ENCODE data around the gene POLR1E. TPM values are rescaled to one million over a fixed set of nuclear protein-coding genes. Genes with fewer than 3 reads are reported as not detected.
A peak's percentile ranks its signal among the peaks of the same experiment; 100 is the strongest.

The POLR1E gene
- total RNA-seq, 4 donors from 2014 or later = 4.0 to 21.5 (median 8.1) TPM

DNA sequence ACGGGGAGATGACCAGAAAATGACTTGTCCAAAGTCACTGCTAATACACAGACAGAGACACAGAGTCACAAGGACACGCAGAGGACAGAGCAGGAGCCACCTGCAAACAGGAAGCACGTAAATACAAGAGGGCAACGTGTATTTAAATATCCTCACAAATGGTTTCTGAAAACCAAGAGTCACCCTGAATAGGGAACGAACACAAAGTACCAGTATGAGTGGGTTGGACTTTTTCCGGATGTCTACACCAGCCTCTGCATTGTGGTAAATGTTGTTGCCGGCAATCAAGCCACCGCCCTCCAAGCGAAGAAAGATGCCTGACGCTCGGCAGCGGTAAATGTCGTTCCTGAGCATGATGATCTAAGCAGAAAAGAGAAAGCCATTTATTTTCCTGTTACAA, 46.0 kb downstream of the POLR1E start:
- peak overlapping the region in 1 of 4 donors; percentile 14 for H3K4me3 ChIP-seq
- no peaks in the 10 kb centered on the region for H3K9me3 ChIP-seq
- H3K4me1 ChIP-seq = peaks cover 0 to 5% (median 2%) of the 10 kb centered on the region in 4 donors
- H3K27me3 ChIP-seq = no peaks in the 10 kb centered on the region
- peaks cover 0 to 11% (median 0%) of the 10 kb centered on the region in 3 donors for H3K36me3 ChIP-seq
- no peak for TF ChIP-seq POLR2A (IDR thresholded peaks at IDR 0.05)
- TF ChIP-seq, protein P1, sequence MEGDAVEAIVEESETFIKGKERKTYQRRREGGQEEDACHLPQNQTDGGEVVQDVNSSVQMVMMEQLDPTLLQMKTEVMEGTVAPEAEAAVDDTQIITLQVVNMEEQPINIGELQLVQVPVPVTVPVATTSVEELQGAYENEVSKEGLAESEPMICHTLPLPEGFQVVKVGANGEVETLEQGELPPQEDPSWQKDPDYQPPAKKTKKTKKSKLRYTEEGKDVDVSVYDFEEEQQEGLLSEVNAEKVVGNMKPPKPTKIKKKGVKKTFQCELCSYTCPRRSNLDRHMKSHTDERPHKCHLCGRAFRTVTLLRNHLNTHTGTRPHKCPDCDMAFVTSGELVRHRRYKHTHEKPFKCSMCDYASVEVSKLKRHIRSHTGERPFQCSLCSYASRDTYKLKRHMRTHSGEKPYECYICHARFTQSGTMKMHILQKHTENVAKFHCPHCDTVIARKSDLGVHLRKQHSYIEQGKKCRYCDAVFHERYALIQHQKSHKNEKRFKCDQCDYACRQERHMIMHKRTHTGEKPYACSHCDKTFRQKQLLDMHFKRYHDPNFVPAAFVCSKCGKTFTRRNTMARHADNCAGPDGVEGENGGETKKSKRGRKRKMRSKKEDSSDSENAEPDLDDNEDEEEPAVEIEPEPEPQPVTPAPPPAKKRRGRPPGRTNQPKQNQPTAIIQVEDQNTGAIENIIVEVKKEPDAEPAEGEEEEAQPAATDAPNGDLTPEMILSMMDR (IDR thresholded peaks at IDR 0.05) = no peak
- H3K27ac ChIP-seq = peak overlapping the region; percentile 39 to 75 (median 68)
- peak in 2 of 3 donors; percentile 75 to 82 for DNase-seq

DNA sequence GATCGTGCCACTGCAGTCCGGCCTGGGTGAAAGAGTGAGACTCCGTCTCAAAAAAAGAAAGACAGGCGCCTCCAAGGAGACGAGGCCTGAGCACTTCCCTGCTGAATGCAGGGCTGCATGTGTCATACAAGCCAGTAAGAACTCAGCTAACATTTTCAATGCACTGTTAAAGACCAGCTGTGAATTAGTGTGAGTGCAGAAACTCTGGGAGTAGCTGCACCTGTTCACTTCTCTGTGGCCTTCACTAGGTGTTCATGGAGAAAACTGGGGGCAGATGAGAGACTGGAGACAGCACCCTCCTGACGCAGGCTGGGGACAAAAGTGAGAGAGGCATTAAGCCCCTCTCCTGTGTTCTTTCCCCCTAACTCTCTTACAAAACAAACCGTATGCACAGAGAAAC, 48.7 kb downstream of the POLR1E start:
- Histone ChIP-seq H3K9me3 (no peaks in the 10 kb centered on the region), H3K4me3 (no peak overlapping the region), H3K27ac (no peak overlapping the region), H3K4me1 (no peaks in the 10 kb centered on the region), H3K27me3 (no peaks in the 10 kb centered on the region), H3K36me3 (peaks cover 0 to 4% (median 0%) of the 10 kb centered on the region in 3 donors)
- DNase-seq = no peak
- no peak for TF ChIP-seq POLR2A (IDR thresholded peaks at IDR 0.05)
- TF ChIP-seq, protein P1 (IDR thresholded peaks at IDR 0.05) = no peak

DNA sequence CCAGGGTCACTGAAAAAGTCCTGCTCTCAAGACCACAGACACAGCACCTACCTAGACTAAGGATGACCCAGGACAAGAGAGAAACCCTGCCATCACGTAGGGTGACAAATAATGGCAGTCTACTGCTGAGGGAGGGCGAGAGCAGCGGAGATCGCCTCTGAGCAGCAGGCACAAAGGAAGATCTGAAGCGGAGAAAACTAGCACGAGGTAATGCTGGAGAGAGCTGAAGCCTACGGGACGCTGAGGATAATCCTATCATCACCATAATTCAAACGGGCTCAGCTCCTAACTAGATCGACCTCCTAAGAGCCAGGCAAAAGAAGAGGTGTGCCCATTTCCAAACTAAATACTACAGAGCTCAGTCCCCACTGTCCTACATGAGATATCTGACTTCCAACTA, 49.2 kb downstream of the POLR1E start:
- H3K4me3 ChIP-seq = no peak overlapping the region
- no peaks in the 10 kb centered on the region for H3K27me3 ChIP-seq
- TF ChIP-seq, protein P1 (IDR thresholded peaks at IDR 0.05) = no peak
- TF ChIP-seq POLR2A (IDR thresholded peaks at IDR 0.05) = no peak
- no peaks in the 10 kb centered on the region for H3K4me1 ChIP-seq
- no peak for DNase-seq
- H3K27ac ChIP-seq = no peak overlapping the region
- no peaks in the 10 kb centered on the region for H3K9me3 ChIP-seq
- H3K36me3 ChIP-seq = peaks cover 0 to 4% (median 0%) of the 10 kb centered on the region in 3 donors

DNA sequence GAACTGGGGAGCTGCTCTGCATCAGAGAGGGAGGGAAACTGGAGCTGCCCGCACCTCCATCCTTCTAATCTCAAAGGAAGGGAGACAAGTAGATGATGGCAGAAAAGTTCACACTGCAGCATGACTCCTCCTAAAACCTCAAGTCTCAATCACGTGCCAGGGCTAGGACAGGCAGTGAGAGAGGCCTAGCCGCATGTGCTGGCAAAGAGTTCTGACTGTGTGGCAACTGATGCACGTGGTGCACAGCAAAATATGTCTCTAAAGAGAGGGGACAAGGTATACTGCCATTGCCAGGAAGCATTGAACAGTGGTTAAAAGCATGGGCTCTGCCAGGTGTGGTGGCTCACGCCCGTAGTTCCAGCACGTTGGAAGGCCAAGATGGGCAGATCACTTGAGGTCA, 52.4 kb downstream of the POLR1E start:
- Histone ChIP-seq H3K9me3 (no peaks in the 10 kb centered on the region), H3K27ac (no peak overlapping the region), H3K27me3 (no peaks in the 10 kb centered on the region), H3K4me1 (no peaks in the 10 kb centered on the region), H3K36me3 (peaks cover 0 to 4% (median 0%) of the 10 kb centered on the region in 3 donors), H3K4me3 (no peak overlapping the region)
- no peak for DNase-seq
- TF ChIP-seq, protein P1 (IDR thresholded peaks at IDR 0.05) = no peak
- no peak for TF ChIP-seq POLR2A (IDR thresholded peaks at IDR 0.05)

DNA sequence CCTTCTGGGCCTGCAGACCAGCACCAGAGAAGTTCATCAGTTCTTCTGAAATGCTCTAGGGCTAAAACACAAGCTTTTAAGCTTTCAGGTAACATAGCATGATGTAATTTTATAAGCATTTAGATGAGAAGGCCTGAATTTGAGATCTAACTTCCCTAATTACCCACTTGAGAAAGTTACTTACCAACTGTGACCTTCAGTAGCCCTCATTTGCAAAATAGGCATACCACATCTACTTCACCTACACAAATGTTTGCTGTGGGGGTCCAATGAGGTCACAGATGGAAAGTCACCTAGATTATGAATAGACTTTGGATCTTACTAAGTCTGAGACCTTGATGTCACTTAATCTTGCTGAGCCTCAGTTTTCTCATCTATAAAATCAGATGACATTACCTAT, 53.9 kb downstream of the POLR1E start:
- Histone ChIP-seq H3K4me1 (no peaks in the 10 kb centered on the region), H3K9me3 (no peaks in the 10 kb centered on the region), H3K36me3 (peaks cover 0 to 4% (median 0%) of the 10 kb centered on the region in 3 donors), H3K27ac (no peak overlapping the region), H3K4me3 (no peak overlapping the region), H3K27me3 (no peaks in the 10 kb centered on the region)
- DNase-seq = no peak
- TF ChIP-seq, protein P1 (IDR thresholded peaks at IDR 0.05) = no peak
- no peak for TF ChIP-seq POLR2A (IDR thresholded peaks at IDR 0.05)

DNA sequence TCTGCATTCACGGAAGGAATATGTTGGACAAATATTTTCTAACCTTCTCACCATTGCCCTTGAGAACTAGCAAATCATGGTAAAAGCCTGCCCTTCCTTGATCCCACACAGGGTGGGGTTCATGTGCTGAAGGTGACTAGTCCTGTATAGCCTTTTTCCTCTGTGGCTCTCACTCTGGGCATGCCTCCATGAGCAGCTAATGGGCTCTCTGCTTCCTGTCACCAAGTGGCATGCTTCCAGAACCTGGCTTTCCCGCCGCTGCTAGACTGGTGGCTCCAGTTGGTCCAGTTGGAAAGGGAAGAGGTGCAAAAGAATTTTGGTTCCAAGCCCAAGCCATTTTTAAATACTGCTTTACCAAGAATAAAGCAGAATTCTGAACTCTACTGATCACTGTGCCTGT, 54.9 kb downstream of the POLR1E start:
- H3K4me3 ChIP-seq = no peak overlapping the region
- DNase-seq = no peak
- no peaks in the 10 kb centered on the region for H3K9me3 ChIP-seq
- TF ChIP-seq, protein P1 (IDR thresholded peaks at IDR 0.05) = no peak
- no peak for TF ChIP-seq POLR2A (IDR thresholded peaks at IDR 0.05)
- no peak overlapping the region for H3K27ac ChIP-seq
- H3K36me3 ChIP-seq = peaks cover 0 to 4% (median 0%) of the 10 kb centered on the region in 3 donors
- H3K27me3 ChIP-seq = no peaks in the 10 kb centered on the region
- H3K4me1 ChIP-seq = no peaks in the 10 kb centered on the region

Measured in Peyer's patch (tissue), 4 donors.